ENCODE measurements around the gene NDUFS2. TPM values are rescaled to one million over a fixed set of nuclear protein-coding genes. Genes with fewer than 3 reads are reported as not detected.

The NDUFS2 gene
- total RNA-seq, 2 experiments from 2014 or later: 62.9 to 72.1 TPM

DNA sequence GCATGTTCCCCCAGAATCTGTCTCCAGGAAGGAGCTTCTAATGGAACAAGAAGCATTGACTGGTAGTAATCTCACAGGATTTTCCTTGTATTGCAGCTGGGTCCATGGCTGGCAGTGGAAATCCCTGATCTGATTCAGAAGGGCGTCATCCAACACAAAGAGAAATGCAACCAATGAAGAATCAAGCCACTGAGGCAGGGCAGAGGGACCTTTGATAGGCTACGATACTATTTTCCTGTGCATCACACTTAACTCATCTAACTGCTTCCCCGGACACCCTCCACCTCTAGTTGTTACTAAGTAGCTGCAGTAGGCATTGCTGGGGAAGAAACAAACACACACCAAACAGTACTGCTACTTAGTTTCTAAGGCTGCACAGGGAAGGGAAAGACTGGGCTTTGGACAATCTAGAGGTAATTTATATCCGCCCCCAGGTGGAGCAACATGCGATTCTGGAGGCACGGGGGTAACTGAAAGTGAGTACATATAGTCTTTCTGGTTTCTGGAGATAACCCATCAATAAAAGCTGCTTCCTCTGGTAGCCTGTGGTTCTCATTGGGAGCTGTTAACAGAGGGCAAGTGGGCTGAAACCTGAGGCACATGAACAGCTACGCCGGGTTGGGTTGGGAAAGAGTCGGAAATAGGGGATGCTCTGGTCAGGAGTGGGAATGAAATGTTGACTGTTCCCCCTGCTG, 43.7 kb upstream of the NDUFS2 start:
- intact Hi-C loops (cut with micrococcal nuclease; ENCODE audit: unreplicated experiment): loop anchor here (5.0 kb wide), 1 partner anchor 161 kb away; no protein-coding TSS in a partner anchor
- TF ChIP-seq, protein P1, sequence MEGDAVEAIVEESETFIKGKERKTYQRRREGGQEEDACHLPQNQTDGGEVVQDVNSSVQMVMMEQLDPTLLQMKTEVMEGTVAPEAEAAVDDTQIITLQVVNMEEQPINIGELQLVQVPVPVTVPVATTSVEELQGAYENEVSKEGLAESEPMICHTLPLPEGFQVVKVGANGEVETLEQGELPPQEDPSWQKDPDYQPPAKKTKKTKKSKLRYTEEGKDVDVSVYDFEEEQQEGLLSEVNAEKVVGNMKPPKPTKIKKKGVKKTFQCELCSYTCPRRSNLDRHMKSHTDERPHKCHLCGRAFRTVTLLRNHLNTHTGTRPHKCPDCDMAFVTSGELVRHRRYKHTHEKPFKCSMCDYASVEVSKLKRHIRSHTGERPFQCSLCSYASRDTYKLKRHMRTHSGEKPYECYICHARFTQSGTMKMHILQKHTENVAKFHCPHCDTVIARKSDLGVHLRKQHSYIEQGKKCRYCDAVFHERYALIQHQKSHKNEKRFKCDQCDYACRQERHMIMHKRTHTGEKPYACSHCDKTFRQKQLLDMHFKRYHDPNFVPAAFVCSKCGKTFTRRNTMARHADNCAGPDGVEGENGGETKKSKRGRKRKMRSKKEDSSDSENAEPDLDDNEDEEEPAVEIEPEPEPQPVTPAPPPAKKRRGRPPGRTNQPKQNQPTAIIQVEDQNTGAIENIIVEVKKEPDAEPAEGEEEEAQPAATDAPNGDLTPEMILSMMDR (conservative IDR thresholded peaks at IDR 0.05; ENCODE audit: low read length): no peak
- TF ChIP-seq EZH2phosphoT487 (IDR thresholded peaks at IDR 0.05; ENCODE audit: borderline replicate concordance, low read depth, low read length): no peak

DNA sequence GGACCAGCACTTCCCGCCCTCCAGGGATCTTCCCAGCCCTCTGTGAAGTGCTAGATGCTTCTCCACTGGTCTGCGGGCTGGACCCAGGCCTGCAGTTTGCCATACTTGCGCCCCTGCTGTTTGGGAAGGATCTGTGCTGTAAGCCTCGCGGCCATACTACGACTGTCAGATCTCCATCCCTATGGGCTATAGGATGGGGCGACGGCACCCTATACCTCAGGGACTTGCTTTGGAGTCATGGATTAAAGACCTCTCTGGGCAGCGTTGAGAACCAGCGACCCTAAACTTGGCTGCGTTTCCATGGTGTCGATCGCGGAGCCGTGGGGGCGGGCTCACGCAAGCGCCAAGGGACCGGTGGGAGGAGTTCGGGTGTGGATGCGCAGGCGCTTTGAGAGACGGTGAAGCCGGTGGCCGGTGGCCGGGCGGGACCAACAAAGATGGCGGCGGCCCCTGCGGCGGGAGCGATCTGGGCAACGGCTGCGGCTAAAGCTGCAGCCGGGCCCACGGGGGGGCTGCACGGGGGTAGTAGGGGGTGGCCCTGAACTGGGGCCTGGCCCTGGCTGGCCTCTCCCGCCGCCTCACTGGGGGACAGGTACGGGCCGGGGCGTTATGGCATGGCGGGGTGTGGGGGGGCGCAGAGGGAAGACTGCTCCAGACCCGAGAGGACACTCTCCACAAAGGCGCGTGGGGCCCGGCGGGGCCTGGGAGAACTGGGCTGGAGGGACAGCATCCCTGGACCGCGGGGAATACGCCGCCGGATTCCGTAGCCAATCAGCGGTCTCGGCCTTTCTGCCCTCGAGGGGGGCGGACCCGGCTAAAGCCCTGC, 42.9 kb upstream of the NDUFS2 start, which contains the start of gene USP21:
USP21 (plus strand) TSS at position 414 of the 826 bp plus-strand sequence. CDS start 1,141 bp downstream, outside the sequence.
- peaks cover 25% of the 10 kb centered on the region for H3K4me1 ChIP-seq (ENCODE audit: insufficient read depth, low read length, poor library complexity, severe bottlenecking)
- H2AFZ ChIP-seq (ENCODE audit: low read length): peak within 1 kb of the TSS; percentile 82
- intact Hi-C loops (cut with micrococcal nuclease; ENCODE audit: unreplicated experiment): loop anchor here (5.0 kb wide), 1 partner anchor 162 kb away; no protein-coding TSS in a partner anchor
- H3K27ac ChIP-seq (ENCODE audit: low read depth, low read length, poor library complexity, severe bottlenecking): peak within 1 kb of the TSS; percentile 38
- peak; percentile 95 for DNase-seq (ENCODE audit: low spot score)
- ChIA-PET POLR2A (interaction anchor here (0.5 to 1.6 kb wide), 4 partner anchors 10 to 229 kb away, joined by 3 to 4 read pairs (median 3); no protein-coding TSS in a partner anchor), CTCF (ENCODE audit: unreplicated experiment) (no interaction called here)
- H3K4me3 ChIP-seq (ENCODE audit: low read depth, low read length, poor library complexity, severe bottlenecking): peak within 1 kb of the TSS; percentile 82
- BruUV-seq (replicated peaks): no TSS peak
- H3K36me3 ChIP-seq (ENCODE audit: insufficient read depth, low read length): peaks cover 31% of the 10 kb centered on the region; the same call in 1 of the 2 replicates
- no peaks in the 10 kb centered on the region for H3K9me3 ChIP-seq (ENCODE audit: low read length)
- peak within 1 kb of the TSS; percentile 85 for H3K4me2 ChIP-seq (ENCODE audit: low read length)
- H3K9me2 ChIP-seq (ENCODE audit: insufficient read depth, low read length): no peaks in the 10 kb centered on the region
- TF ChIP-seq EZH2phosphoT487 (IDR thresholded peaks at IDR 0.05; ENCODE audit: borderline replicate concordance, low read depth, low read length): no peak
- TF ChIP-seq, protein P1 (conservative IDR thresholded peaks at IDR 0.05; ENCODE audit: low read length): peak; percentile 38; the same call in 1 of the 2 replicates
- peaks cover 13% of the 10 kb centered on the region; the same call in 1 of the 2 replicates for H3K79me2 ChIP-seq (ENCODE audit: insufficient read depth, low read depth, low read length)
- H4K20me1 ChIP-seq (ENCODE audit: insufficient read depth, low read length): no peaks in the 10 kb centered on the region

More for the DNA sequence above, 43.7 kb upstream of the NDUFS2 start:
- no peak for DNase-seq (ENCODE audit: low spot score)
- Histone ChIP-seq H3K36me3 (ENCODE audit: insufficient read depth, low read length) (peaks cover 28% of the 10 kb centered on the region; the same call in 1 of the 2 replicates), H3K4me2 (ENCODE audit: low read length) (peak overlapping the region; percentile 85), H3K4me1 (ENCODE audit: insufficient read depth, low read length, poor library complexity, severe bottlenecking) (peaks cover 25% of the 10 kb centered on the region), H3K79me2 (ENCODE audit: insufficient read depth, low read depth, low read length) (peaks cover 13% of the 10 kb centered on the region; the same call in 1 of the 2 replicates), H2AFZ (ENCODE audit: low read length) (no peak overlapping the region), H4K20me1 (ENCODE audit: insufficient read depth, low read length) (no peaks in the 10 kb centered on the region), H3K4me3 (ENCODE audit: low read depth, low read length, poor library complexity, severe bottlenecking) (peak overlapping the region; percentile 82), H3K27ac (ENCODE audit: low read depth, low read length, poor library complexity, severe bottlenecking) (no peak overlapping the region), H3K9me2 (ENCODE audit: insufficient read depth, low read length) (no peaks in the 10 kb centered on the region), H3K9me3 (ENCODE audit: low read length) (no peaks in the 10 kb centered on the region)
- TSS peak; percentile 41 for BruUV-seq (replicated peaks)
- POLR2A ChIA-PET: interaction anchor here (0.5 to 1.6 kb wide), 7 partner anchors 8 to 230 kb away, joined by 3 to 6 read pairs (median 4); partner anchors contain the start of gene ARHGAP30
- CTCF ChIA-PET (ENCODE audit: unreplicated experiment): no interaction called here

Measured in OCI-LY7 (cell line).